Activated effector memory CD4-positive, alpha-beta T cell treated with anti-CD3 and anti-CD28 coated beads, Interleukin-2, amount 50 U/mL, for 16 hours (primary cell): ENCODE data around the gene SEC23A.
"Not testable (repeated sequence)": the region's sequence is repeated elsewhere in the genome, so short reads cannot be mapped to it uniquely, and the experiment has no call there.

Experiments used
- DNase-seq: peaks from one replicate; pipeline ENCODE4 v3.0.0-alpha.2; 2020

SEC23A gene

DNA sequence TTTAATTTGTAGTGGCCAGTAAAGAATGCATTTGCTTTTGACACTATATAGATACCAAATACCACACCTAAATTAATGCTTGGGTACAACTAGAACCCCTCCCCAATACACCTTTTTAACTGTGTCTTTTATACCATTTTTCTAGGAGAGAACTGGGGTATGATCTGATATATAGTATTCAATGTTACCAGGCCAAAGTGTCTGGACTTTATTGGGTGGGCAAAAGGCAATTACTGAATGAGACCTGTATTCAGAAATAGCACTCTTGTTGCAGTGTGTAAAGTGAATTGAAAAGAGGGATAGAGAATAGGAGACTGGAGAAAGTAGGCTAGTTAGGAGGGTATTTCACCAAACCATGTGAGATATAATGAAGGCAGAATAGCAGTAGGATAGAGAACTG, 74.4 kb downstream of the SEC23A start:
- DNase-seq = no peak

DNA sequence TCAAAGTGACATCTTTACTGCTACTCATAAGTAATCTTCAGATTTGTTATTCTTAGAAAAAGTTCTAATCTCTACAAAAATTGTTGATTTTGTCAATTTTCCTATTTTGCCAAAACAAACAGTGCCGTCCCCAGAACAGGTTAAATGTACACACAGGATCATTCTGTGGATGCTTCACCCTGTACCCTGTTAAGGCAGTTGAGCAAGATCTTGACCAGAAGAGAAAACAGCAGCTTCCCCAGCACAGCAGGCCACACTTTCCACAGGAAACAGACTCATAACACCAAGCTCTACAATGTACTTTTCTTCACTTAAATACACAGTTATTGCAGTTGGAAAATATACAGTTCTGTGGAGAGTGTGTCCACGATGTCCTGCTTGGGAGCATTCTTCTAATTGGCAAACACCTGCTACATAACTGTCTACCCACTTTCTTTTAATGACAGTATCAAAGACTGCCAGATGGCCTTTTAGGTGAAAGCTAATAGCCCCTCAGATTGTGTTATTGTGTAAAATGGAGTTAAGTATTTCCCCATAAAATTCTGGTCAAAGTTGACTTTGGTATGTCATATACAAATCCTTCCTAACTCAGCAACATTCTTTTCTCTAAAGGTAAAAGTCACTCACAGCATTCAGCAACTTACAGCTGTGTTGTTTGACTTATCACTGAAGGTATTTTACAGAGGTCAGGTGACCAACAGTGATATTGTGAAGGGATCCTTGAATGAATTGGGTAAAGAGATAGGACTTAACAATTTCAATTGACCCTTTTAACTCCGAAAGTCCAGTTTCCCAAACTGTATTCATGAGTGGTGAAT, 77.0 kb downstream of the SEC23A start:
- DNase-seq = no peak

DNA sequence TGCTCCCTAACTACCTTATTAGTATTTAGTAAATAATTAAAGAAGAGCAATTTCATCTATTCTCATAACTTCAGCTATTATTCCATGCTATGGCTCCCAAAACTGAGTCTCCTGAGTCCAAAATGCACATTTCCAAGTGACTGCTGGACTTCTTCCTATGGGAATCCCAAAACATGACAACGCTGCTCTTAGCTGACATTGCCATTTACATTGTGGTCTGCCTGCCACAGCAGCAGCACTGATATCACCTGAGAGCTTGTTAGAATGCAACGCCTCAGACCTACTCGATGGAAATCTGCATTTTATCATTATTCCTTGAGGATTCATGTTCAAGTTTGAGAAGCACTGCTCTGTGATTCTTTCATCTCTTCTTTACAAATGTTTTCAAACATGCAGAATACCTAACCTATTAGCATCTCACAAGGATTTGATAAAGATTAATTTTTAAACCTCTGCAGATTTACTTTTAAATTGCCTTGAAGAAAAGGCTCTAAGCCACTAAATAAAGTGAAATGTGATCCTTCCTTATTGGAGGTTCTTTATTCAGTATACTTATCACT, 77.7 kb downstream of the SEC23A start:
- no peak for DNase-seq

DNA sequence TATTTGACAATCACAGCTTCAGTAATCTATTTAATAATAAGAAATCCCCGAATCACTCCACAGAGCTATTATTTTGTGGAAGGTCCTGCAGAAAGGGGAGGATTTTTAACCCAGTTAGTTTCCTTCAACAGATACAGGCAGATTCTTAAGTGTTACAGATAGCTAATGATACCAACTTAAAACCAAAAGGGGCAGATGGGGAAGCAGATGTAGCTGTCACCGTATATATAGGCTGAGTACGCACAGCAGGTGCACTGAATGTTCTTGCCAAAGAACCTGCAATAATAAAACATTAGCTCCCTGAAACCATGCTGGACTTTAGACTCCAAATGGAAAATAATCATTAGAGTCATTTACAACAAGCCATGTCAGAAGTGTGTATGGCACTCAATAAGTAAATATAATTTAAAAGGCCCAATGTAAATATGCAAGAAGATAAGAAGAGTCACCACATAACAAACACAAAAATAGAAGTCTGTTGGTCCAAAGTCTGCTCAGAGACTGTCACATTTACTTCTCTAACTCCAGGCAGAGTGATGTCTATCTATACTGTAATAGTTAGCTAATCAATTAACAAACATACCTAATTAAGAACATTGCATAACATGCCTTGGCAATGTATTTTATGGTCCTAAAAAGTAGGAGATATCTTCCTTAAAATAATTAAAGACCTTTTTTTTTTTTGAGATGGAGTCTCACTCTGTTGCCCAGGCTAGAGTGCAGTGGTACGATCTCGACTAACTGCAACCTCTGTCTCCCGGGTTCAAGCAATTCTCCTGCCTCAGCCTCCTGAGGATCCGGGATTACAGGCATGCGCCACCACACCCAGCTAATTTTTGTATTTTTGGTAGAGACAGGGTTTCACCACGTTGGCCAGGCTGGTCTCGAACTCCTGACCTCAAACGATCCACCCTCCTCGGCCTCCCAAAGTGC, 78.8 kb downstream of the SEC23A start:
- no peak for DNase-seq

DNA sequence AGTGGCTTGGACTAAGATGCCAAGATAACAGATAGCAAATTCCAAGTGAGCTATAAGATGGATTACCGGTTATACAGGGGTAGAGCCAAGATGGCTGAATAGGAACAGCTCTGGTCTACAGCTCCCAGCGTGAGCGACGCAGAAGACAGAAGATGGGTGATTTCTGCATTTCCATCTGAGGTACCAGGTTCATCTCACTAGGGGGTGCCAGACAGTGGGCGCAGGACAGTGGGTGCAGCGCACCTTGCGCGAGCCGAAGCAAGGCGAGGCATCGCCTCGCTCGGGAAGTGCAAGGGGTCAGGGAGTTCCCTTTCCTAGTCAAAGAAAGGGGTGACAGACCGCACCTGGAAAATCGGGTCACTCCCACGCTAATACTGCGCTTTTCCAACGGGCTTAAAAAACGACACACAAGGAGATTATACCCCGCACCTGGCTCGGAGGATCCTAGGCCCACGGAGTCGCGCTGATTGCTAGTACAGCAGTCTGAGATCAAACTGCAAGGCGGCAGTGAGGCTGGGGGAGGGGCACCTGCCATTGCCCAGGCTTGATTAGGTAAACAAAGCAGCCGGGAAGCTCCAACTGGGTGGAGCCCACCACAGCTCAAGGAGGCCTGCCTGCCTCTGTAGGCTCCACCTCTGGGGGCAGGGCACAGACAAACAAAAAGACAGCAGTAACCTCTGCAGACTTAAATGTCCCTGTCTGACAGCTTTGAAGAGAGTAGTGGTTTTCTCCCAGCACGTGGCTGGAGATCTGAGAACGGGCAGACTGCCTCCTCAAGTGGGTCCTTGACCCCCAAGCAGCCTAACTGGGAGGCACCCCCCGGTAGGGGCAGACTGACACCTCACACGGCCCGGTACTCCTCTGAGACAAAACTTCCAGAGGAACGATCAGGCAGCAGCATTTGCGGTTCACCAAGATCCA, 85.7 kb downstream of the SEC23A start:
- not testable (repeated sequence) for DNase-seq

DNA sequence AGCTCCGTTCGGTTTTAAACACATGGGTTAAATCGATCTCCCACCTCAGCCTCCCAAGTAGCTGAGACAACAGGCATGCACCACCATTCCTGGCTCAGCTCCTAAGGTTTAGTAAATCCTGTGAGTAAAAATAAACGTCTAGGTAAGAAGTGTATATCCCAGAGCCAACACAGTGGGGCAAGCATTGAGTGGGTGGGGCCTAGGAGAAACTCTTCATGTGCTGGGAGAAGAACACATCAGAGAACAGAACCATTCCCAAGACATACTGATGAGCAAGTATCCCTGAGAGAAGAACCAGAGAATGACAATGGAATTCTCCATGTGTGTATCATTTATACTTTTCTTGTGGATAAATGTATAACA, 86.3 kb downstream of the SEC23A start:
- no peak for DNase-seq

DNA sequence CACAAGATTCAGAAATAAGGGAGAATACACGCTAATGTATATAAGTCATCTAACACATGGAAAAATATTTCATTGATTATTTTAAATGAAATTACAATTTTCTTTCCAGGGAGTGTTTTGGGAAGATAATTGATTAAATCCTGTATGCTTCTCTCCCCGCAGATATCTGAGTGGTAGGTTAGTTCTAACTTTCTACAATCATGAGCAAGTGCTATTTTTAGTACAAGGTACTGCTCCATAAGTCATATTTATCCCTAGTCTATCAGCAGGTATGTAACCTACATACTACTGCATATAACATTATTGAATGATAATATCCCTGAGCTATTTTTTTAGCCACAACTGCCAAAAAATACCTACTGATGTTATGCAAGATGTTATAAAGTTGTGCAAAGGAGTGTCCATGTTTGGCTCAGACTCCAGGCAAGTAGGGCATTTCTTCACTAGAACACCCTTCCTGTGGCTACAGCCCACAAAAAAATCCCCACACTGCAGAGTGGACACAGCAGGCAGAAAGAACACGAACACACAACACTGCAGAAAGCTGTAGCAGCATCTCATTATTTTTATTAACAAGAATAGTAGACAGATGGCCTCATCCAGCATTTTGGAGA, 87.0 kb downstream of the SEC23A start:
- no peak for DNase-seq

DNA sequence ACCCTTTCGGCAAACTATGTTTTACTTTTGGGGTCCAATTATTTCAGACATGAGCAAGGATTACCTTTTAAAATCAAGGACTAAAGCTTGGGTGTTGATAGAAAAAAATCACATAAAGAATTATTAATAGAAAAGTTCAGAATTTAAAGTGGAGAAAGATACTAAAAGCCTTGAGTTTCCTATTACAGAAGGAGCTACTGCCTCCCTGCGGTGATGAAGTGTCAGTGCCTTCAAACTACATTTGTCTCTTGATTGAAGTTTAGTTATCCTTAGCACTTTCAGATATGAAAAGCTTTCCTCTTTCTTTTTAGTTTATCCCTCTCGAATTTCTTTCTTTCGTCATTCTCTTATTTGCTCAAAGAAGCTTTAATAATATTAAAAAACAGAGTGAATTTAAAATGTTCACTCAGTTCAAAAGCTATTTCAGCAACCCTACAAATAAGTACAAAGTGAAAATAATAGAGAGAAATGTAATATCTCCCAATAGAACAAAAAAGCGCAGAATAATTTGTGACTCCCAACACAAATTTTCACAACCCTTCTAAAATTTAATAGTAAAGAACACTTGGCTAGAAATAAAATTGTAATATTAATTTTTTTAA, 87.6 kb downstream of the SEC23A start:
- DNase-seq = no peak

DNA sequence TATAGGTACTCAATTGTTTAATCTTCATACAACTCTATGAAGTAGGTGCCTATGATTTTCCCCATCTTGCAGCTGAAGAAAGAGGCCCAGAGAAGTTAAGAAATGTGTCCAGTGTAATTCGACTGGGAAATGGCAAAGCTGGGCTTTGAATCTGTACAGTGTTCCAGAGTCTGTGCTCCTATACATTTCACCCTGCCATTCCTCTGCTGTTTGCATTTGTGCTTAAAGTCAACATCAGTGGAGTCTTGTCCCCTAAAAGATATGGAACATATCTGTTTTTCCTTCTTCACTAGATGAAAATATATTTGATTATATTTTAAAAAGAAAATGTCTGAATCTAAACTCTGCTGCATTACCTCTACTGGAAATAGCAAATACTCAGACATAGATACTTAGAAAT, 88.6 kb downstream of the SEC23A start:
- no peak for DNase-seq

DNA sequence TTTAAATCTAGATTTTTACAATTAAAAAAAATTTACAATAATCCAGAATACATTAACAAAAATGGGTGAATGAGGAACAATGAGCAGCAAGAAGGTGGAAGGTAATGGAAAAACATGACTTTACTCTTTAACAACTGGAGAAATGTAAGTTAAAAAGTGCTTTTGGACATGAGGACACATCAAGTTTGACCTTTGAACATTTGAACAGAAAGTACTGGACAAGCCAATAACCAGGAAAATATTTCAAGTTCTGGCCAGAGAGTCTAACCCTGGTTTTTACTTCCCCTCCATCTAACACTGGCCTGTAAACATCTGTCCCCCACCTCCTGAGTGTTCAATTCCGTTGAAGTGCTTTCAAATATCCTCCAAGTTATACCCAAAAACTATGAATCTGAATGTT, 94.1 kb downstream of the SEC23A start:
- DNase-seq = not testable (repeated sequence)

DNA sequence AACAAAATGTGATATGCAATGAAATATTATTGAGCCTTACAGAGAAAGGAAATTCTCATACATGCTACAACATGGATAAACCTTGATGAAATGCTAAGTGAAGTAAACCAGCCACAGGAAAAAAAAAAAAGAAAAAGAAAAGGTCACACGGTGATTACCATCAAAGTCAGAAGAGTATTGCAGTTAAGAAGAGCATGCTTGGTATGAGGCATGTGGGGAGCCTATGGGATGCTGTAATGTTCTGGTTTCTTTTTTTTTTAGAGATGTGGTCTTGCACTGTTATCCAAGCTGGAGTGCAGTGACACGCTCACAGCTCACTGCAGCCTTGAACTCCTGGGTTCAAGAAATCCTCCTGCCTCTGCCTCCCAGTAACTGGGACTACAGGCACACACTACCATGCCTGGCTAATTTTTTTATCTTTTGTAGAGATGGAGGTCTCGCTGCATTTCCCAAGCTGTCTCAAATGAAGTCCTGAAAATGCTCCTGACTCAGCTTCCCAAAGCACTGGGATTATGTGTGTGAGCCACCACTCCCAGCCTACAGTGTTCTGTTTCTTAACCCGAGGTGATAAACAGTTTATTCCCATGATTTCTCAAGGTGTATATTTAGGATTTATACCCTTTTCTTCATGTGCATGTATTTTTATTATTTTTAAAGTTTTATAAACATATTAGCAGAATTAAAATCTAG, 96.2 kb downstream of the SEC23A start:
- no peak for DNase-seq

DNA sequence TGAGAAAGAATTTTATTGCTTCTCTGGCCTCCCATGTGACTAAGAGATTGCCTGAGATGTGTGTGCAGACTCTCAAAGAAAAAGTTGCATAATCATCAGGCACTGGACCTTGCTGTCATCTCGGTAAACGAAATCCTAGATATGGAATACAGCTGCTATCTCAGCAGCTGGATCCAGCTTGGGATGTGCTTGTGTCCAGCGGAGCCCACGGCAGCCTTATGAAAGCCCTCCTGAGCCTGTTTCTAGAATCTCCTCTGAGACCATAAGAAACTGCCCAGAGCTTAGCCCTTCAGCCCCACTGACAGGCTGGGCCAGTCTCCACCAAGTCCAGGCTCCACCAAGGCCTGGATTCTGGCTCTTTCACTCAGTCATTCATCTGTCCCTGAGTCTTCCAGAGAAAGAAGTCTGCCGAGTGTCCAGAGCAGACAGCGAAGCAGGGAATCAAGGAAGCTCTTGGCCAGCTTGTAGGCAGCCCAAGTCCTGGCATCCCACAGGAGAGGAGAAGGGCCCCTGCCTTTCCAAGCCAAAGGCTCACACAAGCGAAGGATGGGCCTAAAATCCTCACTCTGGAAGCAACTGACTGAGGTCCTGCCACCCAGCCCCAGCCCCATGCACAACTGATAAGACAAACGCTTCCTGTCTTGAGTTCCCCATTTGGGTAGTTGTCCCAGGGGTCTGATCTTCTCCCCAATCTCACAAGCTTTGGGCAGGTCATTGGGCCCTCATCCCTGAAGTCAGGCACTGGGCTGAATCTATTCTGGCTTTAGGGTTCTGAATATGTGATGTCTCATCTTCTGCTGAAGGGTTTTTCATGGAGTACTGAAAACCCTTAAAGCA, 97.8 kb downstream of the SEC23A start:
- DNase-seq = no peak

DNA sequence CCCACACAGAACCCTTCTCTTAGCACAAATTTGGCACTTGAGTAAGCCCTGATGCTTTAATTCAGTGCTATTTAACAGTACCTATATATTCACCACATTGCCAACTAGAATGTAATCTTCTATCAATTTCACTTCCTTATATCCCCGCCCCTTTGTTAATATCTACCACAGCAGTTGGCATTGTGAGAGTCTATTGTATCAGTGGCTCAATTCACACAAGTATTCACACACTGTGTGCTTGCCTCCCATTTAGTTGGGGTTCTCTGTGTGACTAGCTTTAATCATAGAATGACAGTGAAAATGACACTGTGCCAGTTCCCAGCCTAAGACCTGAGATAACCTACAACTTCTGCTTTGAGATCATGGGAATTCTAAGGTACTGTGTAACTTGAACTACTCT, 103.1 kb downstream of the SEC23A start:
- DNase-seq = no peak

DNA sequence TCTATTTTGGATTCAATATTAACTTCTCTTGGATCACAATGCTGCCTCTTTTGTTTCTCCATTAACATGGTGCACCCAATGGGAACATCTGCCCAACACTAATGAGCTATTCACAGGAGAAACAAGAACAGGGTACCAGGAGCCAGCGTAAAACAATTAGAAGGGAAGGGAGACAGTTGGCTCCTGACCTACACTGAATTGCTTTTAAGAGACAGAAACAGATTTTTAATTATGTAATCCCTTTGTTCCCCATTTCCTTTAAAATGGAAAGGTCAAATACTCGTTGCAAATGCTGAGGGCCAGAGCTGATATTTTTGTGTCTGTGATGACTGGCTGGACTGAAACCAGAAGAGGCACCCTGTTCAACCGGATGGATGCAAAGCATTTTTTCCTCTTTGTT, 108.3 kb downstream of the SEC23A start:
- DNase-seq = no peak

DNA sequence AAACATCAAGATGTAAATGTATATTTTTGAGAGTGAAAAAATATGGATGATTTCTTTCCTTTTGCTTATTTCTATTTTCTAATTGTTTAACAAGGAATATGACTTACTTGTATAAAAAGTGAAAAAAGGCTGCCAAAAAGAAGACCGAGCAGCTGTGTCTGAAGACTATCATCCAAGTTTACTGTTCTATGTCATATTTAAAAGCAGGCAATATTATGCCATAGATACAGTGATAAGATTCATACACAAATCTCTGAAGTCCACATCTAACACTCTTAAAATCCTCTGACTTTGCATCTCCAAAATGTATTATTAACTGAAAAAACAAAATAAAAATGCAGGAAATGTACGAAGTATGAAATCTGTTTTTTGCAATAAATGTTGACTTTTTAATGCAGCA, 109.1 kb downstream of the SEC23A start:
- DNase-seq = no peak

DNA sequence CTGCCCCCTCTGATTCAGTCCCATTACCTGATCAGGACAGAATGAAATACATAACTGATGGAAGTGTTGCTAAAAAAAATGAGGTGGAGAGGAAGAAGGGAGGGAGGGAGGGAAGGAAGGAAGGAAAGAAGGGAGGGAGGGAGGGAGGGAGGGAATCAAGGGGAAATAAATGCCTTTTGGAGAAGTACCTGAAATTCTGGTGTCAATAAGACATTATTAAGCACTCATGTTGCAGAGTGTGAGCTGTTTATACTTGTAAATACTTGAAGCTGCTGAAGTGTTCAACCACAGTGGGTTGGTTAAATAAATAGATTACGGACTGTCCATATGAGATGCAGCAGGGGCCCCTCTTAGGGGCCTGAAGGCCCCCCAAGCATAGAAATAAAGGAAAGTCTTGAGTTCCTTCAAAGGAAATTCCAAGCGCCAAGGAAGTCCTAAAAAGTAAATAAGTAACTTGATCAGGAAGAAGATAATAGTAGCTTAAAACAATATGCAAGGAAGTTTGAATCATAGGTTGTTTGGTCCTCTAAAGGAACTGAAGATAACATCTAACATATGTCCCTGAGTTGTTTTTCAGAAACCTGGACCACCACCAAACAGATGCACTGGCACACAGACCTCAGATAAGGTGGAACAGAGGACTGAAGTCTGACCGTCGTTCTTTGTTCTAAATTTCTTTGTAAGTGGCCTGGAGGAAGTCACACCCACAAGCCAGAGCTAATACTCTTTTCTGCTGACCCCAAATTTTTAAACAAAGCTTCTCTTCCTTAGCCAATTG, 110.8 kb downstream of the SEC23A start:
- no peak for DNase-seq

DNA sequence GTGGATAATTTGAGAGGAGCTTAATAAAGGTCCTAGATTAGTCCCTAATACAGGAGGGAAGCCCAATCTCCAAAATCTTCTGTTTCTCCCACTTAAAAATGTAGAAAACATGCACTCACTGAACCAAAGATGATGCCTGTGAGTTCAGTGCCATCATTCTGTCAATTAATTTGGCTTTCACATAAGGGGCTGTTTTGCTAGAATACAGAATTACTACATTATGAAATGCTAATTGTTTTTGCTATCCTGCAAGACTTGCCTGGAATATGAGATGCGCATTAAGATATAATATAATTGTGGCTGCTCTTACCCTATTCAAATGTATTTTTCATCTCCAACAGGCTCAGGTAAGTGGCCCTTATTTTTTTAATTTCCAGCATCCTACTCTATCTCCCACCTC, 111.7 kb downstream of the SEC23A start:
- DNase-seq = no peak

DNA sequence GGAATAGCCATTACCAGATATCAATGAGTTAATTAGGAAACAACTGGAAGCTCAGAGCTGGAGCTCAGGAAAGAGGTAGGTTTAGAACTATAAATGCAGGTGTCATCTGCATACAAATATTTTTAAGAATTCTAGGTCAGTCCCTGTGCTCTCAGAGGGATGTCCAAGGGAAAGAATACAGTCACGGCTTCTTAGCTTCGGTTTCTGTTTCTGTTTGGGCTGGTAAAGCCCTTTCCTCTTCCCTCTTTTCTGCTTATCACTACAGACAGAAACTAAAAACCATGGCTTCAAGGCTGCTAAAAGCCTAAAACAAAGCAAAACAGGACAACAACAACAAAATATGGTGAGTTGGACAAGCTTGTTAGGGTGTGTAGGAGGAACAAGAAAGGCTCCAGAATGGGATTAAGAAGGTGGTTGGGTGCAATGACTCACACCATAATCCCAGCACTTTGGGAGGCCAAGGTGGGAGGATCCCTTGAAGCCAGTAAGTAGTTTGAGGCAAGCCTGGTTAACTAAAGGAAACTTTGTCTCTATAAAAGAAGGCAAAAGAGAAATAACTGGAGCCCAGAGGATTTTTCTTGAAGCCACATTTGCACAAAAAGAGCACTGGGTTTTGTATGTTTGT, 113.0 kb downstream of the SEC23A start:
- DNase-seq = no peak

DNA sequence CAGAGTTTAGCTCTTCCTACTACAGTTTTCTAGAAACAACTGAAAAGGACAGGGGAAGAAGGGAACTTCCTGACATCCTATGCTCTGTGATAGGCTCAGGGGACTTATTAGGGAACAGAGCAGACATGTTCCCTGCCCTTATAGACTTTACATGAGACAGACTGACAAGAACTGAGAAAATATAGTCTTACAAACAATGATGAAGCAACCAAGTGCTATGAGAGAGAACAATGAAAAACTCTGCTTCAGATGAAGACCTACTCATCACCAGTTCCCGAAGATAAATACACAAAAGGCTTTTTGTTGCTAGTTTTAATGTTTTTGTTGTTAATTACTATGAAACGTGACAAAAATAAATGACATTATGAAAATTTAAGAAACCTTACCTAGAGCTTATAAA, 115.3 kb downstream of the SEC23A start:
- DNase-seq = no peak
